Central memory CD8-positive, alpha-beta T cell (primary cell): ENCODE data around the gene AGTRAP.

Experiments used
- ATAC-seq: fragments of 150-1000 bp; cut with Tn5 transposase; replicated peaks from 2 replicates; pipeline ENCODE4 v1.10.0; 2022; ENCODE audit warnings: mild to moderate bottlenecking, moderate FRiP score, moderate number of reproducible peaks; ENCODE audit not compliant: poor library complexity, severe bottlenecking; ENCODE audit errors: extremely low read depth
- DNase-seq, 2 donors: peaks; one replicate each; pipeline ENCODE4 v3.0.0; 2021; ENCODE audit warnings: low spot score in 2 of 2
- H3K27ac Mint-ChIP-seq: one replicate; pipeline ENCODE4 v1.8.0; 2022; ENCODE audit warnings: low read depth, mild to moderate bottlenecking, moderate library complexity, mixed read lengths
- H3K27me3 Mint-ChIP-seq: one replicate; pipeline ENCODE4 v1.8.0; 2022; ENCODE audit warnings: mixed read lengths
- H3K36me3 Mint-ChIP-seq: one replicate; pipeline ENCODE4 v1.8.0; 2022; ENCODE audit warnings: mild to moderate bottlenecking, moderate library complexity, mixed read lengths; ENCODE audit not compliant: insufficient read depth
- H3K4me1 Mint-ChIP-seq: one replicate; pipeline ENCODE4 v1.8.0; 2022; ENCODE audit warnings: mixed read lengths
- H3K4me3 Mint-ChIP-seq: one replicate; pipeline ENCODE4 v1.8.0; 2022; ENCODE audit warnings: mild to moderate bottlenecking, moderate library complexity, mixed read lengths
- H3K9me3 Mint-ChIP-seq: one replicate; pipeline ENCODE4 v1.8.0; 2022; ENCODE audit warnings: mixed read lengths

AGTRAP gene

GRCh38 chr1:11735854-11736745 is at the start of gene AGTRAP:
Gene AGTRAP (plus strand): TSS chr1:11736136. CDS start chr1:11736209, 73 bp downstream.
- ATAC-seq, result peak; percentile 80
- H3K4me1 Mint-ChIP-seq, result peaks cover 66% of the 10 kb centered on the region

GRCh38 chr1:11688506-11688905 is 47.4 kb upstream of the AGTRAP start:
- no peak for DNase-seq
- Mint-ChIP-seq H3K27me3 (peaks cover 45% of the 10 kb centered on the region), H3K4me3 (no peak overlapping the region), H3K27ac (no peak overlapping the region), H3K36me3 (peaks cover 2% of the 10 kb centered on the region), H3K9me3 (no peaks in the 10 kb centered on the region), H3K4me1 (peaks cover 29% of the 10 kb centered on the region)
- ATAC-seq, result no peak

More at GRCh38 chr1:11735854-11736745, at the start of gene AGTRAP:
- no peaks in the 10 kb centered on the region for H3K27me3 Mint-ChIP-seq
- H3K27ac Mint-ChIP-seq, result peak within 1 kb of the TSS; percentile 92
- H3K36me3 Mint-ChIP-seq, result peaks cover 10% of the 10 kb centered on the region
- H3K4me3 Mint-ChIP-seq, result peak within 1 kb of the TSS; percentile 99
- peak; percentile 66 to 69 for DNase-seq
- no peaks in the 10 kb centered on the region for H3K9me3 Mint-ChIP-seq

DNA sequence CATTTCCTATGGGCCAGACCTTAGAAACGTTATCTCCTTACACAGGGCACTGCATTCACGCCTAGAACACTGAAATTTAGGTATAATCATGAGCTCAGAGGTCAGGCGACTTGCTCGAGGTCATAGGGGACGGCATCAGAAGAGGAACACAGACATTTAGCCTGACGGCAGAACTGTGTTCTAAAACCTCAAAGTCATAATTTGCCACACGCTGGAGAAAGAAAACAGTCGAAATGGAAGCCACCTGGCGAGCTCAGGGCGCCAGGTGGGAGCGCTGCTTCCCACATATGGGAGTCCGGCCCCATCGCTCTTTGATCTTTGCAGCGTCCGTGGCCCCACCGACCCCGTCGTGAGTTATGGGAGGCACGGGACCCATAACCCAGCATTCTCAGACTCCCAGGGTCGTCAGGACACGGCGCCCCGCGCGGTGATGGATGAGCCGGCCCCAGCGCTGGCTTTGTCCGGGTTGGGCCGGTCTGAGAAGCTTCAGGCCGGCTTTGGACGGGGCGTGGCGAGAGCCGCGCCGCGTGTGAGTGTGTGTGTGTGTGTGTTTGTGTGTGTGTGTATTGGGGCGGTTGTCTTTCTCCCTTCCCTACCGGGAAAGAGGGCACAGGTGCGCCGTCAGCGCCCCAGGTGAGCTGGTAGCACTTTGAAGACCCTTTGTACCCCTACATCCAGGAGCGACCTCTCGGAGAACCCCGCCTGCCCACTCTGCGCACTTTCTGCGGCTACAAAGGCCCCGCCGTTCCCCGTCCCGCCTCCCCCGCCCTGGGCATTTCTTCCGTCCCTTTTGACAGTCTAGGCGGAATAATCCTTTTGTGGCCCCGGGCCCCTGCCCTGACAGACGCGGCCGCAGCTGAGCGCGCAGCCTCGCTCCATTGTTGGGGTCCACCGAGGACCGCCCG is 45.3 kb upstream of the AGTRAP start:
- H3K4me3 Mint-ChIP-seq, result peak overlapping the region; percentile 56
- peaks cover 51% of the 10 kb centered on the region for H3K27me3 Mint-ChIP-seq
- H3K27ac Mint-ChIP-seq, result no peak overlapping the region
- no peak for DNase-seq
- peaks cover 36% of the 10 kb centered on the region for H3K4me1 Mint-ChIP-seq
- no peak for ATAC-seq
- no peaks in the 10 kb centered on the region for H3K9me3 Mint-ChIP-seq
- peaks cover 2% of the 10 kb centered on the region for H3K36me3 Mint-ChIP-seq

DNA sequence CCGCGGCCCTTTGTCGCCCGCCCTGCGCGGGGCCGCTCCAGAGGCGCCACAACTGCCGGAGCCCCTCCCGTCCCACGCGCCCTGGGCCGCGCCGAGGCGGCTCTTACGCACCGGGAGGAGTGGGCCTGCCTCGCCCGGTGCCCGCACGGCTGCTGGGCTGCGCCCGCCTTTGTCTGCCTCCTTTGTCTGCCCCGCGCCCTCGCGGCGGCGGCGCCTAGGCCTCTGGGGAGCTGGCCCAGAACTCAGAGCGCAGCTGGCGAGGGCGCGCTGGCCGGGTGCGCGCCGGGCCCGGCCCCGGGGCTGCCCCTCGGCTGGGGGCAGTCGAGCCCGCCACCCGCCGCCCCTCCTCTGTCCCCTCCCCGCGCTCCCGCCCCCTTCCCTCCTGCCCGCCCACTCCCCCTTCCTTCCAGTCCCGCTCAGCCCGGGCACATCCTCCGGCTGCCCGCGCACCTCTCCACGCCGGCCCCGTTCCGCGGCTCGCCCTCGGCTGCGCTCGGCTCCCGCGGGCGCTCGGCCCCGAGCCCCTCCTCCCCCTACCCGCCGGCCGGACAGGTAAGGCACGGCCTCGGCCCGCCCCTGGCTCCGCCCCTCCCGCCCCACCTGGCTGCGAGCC is 44.5 kb upstream of the AGTRAP start, which contains the start of gene DRAXIN:
Gene DRAXIN, plus strand, starts transcription at position 409 of the 613 bp plus-strand sequence. CDS start 14,549 bp downstream, outside the sequence.
- Mint-ChIP-seq H3K4me1 (peaks cover 36% of the 10 kb centered on the region), H3K9me3 (no peaks in the 10 kb centered on the region), H3K27me3 (peaks cover 51% of the 10 kb centered on the region), H3K36me3 (peaks cover 2% of the 10 kb centered on the region), H3K4me3 (peak within 1 kb of the TSS; percentile 70), H3K27ac (peak within 1 kb of the TSS; percentile 35)
- DNase-seq, result no peak
- no peak for ATAC-seq

- peaks cover 36% of the 10 kb centered on the region for H3K4me1 Mint-ChIP-seq
- H3K27ac Mint-ChIP-seq, result peak overlapping the region; percentile 35
- ATAC-seq (no peak), DNase-seq (no peak)
- H3K4me3 Mint-ChIP-seq, result peak overlapping the region; percentile 70
- H3K27me3 Mint-ChIP-seq, result peaks cover 51% of the 10 kb centered on the region
- H3K9me3 Mint-ChIP-seq, result no peaks in the 10 kb centered on the region
- peaks cover 2% of the 10 kb centered on the region for H3K36me3 Mint-ChIP-seq
Observed at GRCh38 chr1:11691928-11692711, 43.8 kb upstream of the AGTRAP start.

GRCh38 chr1:11693024-11693590 is 42.8 kb upstream of the AGTRAP start:
- Mint-ChIP-seq H3K4me3 (peak overlapping the region; percentile 70), H3K9me3 (no peaks in the 10 kb centered on the region), H3K36me3 (peaks cover 2% of the 10 kb centered on the region), H3K27me3 (peaks cover 43% of the 10 kb centered on the region), H3K4me1 (peaks cover 36% of the 10 kb centered on the region), H3K27ac (peak overlapping the region; percentile 35)
- peak; percentile 76 for ATAC-seq
- peak in 1 of 2 donors; percentile 32 for DNase-seq

DNA sequence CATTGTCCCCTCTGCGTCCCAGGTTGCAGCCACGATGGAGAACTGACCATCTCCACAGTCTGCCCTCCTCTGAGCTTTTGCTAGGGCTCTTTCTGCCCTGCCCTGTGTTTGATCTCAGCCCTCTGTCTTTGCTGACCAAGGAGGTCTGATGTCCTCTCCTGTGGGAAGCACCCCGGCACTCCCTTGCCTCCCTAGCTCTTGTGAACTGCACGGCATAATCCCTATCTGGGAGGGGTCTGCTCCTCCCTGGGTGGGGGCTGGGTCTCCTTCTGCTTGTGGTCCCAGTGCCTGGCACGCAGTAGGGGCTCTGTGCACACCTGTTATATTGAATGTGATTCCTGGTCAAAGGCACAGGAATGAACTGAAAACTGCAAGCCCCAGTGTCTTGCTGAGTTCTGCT is 42.0 kb upstream of the AGTRAP start:
- Mint-ChIP-seq H3K9me3 (no peaks in the 10 kb centered on the region), H3K27ac (peak overlapping the region; percentile 46), H3K4me3 (peak overlapping the region; percentile 26), H3K4me1 (peaks cover 36% of the 10 kb centered on the region), H3K36me3 (peaks cover 2% of the 10 kb centered on the region), H3K27me3 (peaks cover 41% of the 10 kb centered on the region)
- ATAC-seq (no peak), DNase-seq (no peak)

GRCh38 chr1:11695861-11696260 is 40.1 kb upstream of the AGTRAP start:
- ATAC-seq (no peak), DNase-seq (no peak)
- Mint-ChIP-seq H3K27ac (no peak overlapping the region), H3K9me3 (no peaks in the 10 kb centered on the region), H3K27me3 (peaks cover 25% of the 10 kb centered on the region), H3K36me3 (peaks cover 2% of the 10 kb centered on the region), H3K4me3 (no peak overlapping the region), H3K4me1 (peaks cover 26% of the 10 kb centered on the region)

DNA sequence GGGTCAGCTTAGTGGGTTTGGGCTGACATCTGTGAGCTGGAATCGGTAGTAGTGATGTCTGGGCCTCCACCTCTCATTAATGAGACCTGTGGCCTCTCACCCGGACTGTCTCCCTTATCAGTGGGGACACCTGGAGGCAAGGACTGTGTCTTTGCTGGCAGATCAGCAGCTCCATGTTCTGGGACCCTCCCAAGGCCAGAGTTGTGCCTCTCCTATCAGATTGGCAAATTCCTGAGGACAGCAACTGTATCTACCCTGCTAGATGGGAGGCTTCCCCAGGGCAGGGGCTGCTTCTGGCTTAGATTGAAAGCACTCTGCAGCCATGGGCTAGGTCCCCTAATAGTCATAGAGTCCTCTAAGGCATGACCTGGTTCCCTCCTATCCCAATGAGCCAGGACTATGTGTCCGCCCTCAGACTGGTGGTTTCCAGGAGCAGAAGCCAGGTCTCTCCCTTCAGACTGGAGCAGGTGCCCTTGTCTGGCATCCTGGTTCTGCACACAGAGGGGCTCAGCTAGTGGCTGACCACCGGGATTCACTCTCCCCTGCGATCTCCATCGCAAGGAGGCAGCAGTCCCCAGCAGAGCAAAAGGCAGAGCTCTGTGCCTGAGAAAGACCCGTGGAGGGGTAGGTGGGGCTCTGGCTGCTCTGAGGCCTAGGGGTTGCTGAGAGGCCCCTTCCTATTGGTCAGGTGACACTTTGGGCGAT is 38.6 kb upstream of the AGTRAP start:
- H3K9me3 Mint-ChIP-seq, result no peaks in the 10 kb centered on the region
- DNase-seq, result no peak
- no peak overlapping the region for H3K4me3 Mint-ChIP-seq
- H3K27me3 Mint-ChIP-seq, result peaks cover 18% of the 10 kb centered on the region
- ATAC-seq, result no peak
- H3K4me1 Mint-ChIP-seq, result peaks cover 19% of the 10 kb centered on the region
- no peaks in the 10 kb centered on the region for H3K36me3 Mint-ChIP-seq
- no peak overlapping the region for H3K27ac Mint-ChIP-seq

DNA sequence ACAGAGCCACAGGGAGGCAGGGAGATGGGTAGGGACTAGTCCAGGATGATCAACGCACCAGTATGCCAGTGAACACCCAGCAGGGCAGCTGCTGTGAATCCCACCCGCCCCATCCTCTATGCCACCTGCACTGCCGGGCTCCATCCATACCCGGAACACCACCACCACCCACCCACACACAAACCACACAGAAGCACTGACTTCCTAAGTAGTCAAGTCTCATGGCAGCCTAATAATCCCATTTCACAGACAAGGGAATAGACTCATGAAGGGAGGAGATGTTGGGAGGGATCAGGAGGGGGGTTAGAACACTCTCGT is 38.1 kb upstream of the AGTRAP start:
- no peak overlapping the region for H3K27ac Mint-ChIP-seq
- H3K27me3 Mint-ChIP-seq, result peaks cover 13% of the 10 kb centered on the region

More for the DNA sequence above, 38.1 kb upstream of the AGTRAP start:
- no peak for DNase-seq
- Mint-ChIP-seq H3K4me1 (peaks cover 14% of the 10 kb centered on the region), H3K36me3 (no peaks in the 10 kb centered on the region), H3K4me3 (no peak overlapping the region), H3K9me3 (no peaks in the 10 kb centered on the region)
- no peak for ATAC-seq
